DMS 273 treated with DMSO at 0.1 percent for 48 hours (cell line): ENCODE data around the gene GREB1L.
"Not testable (repeated sequence)": the region's sequence is repeated elsewhere in the genome, so short reads cannot be mapped to it uniquely, and the experiment has no call there.

Experiments used
- DNase-seq: peaks from one replicate; lab custom pipeline; 2025; lab: John Stamatoyannopoulos, UW

The GREB1L gene

GRCh38 chr18:21242141-21242779 is at the start of gene GREB1L:
Gene GREB1L (plus strand): TSS chr18:21242232. CDS start chr18:21383519, 141,287 bp downstream.
- DNase-seq, result no peak

- no peak for DNase-seq
Observed at GRCh38 chr18:21192308-21192624, 49.8 kb upstream of the GREB1L start.

- peak; percentile 43 for DNase-seq
Observed at GRCh38 chr18:21194871-21195771, 46.9 kb upstream of the GREB1L start.

- DNase-seq, result no peak
Observed at GRCh38 chr18:21196426-21196825, 45.6 kb upstream of the GREB1L start.

- no peak for DNase-seq
Observed at GRCh38 chr18:21203126-21203525, 38.9 kb upstream of the GREB1L start.

GRCh38 chr18:21203542-21204241 is 38.3 kb upstream of the GREB1L start:
- DNase-seq, result no peak

GRCh38 chr18:21205695-21206094 is 36.3 kb upstream of the GREB1L start:
- DNase-seq, result no peak

- DNase-seq, result no peak
Observed at GRCh38 chr18:21210278-21210677, 31.8 kb upstream of the GREB1L start.

GRCh38 chr18:21210784-21211183 is 31.2 kb upstream of the GREB1L start:
- DNase-seq, result no peak

GRCh38 chr18:21214409-21214808 is 27.6 kb upstream of the GREB1L start:
- DNase-seq, result not testable (repeated sequence)

GRCh38 chr18:21215490-21215889 is 26.5 kb upstream of the GREB1L start:
- no peak for DNase-seq

GRCh38 chr18:21218862-21219261 is 23.2 kb upstream of the GREB1L start:
- DNase-seq, result no peak

GRCh38 chr18:21230436-21230835 is 11.6 kb upstream of the GREB1L start:
- DNase-seq, result no peak

GRCh38 chr18:21241301-21242048 is 557 bp upstream of the GREB1L start:
- no peak for DNase-seq

GRCh38 chr18:21242780-21243401 is 859 bp downstream of the GREB1L start:
- no peak for DNase-seq

GRCh38 chr18:21254576-21254975 is 12.5 kb downstream of the GREB1L start:
- DNase-seq, result no peak

- no peak for DNase-seq
Observed at GRCh38 chr18:21255211-21255610, 13.2 kb downstream of the GREB1L start.

GRCh38 chr18:21257386-21257785 is 15.4 kb downstream of the GREB1L start:
- DNase-seq, result no peak

GRCh38 chr18:21260621-21261020 is 18.6 kb downstream of the GREB1L start:
- DNase-seq, result no peak

GRCh38 chr18:21261352-21261751 is 19.3 kb downstream of the GREB1L start:
- DNase-seq, result no peak

GRCh38 chr18:21262244-21262643 is 20.2 kb downstream of the GREB1L start:
- no peak for DNase-seq

GRCh38 chr18:21262979-21263378 is 20.9 kb downstream of the GREB1L start:
- no peak for DNase-seq
